PC-3 (cell line): ENCODE results near the gene RASSF5.

ENCODE experiments used
- EZH2 ChIP-seq: fragments of 300-600 bp; sonication (generic); IDR thresholded peaks from one replicate; pipeline ENCODE4 v1.6.1; 2017; ENCODE audit warnings: antibody characterized with exemption, mild to moderate bottlenecking, low read length; ENCODE audit not compliant: unreplicated experiment
- TF ChIP-seq, protein P1 (sequence below): fragments of 300-600 bp; sonication (generic); conservative IDR thresholded peaks from 2 replicates; pipeline ENCODE4 v1.5.1; 2017; ENCODE audit warnings: antibody characterized with exemption, low read depth, mild to moderate bottlenecking, low read length

DNA sequence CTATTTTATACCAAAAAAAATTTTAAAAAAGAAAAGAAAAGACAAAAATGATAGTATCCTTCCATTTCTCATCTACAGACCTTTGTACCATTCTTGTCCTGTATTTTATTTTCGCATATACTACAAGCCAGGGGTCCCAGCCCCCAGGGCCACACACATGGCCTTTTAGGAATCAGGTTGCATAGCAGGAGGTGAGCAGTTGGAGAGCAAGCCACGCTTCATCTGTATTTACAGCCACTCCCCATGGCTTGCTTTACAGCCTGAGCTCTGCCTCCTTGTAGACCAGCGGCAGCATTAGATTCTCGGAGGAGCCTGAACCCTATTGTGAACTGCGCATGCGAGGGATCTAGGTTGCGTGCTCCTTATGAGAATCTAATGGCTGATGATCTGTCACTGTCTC is 39.8 kb downstream of the RASSF5 start:
- TF ChIP-seq, protein P1, sequence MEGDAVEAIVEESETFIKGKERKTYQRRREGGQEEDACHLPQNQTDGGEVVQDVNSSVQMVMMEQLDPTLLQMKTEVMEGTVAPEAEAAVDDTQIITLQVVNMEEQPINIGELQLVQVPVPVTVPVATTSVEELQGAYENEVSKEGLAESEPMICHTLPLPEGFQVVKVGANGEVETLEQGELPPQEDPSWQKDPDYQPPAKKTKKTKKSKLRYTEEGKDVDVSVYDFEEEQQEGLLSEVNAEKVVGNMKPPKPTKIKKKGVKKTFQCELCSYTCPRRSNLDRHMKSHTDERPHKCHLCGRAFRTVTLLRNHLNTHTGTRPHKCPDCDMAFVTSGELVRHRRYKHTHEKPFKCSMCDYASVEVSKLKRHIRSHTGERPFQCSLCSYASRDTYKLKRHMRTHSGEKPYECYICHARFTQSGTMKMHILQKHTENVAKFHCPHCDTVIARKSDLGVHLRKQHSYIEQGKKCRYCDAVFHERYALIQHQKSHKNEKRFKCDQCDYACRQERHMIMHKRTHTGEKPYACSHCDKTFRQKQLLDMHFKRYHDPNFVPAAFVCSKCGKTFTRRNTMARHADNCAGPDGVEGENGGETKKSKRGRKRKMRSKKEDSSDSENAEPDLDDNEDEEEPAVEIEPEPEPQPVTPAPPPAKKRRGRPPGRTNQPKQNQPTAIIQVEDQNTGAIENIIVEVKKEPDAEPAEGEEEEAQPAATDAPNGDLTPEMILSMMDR, result no peak
- no peak for TF ChIP-seq EZH2
